SK-N-MC (cell line): ENCODE results near the gene ORAI3.
A peak's percentile ranks its signal among the peaks of the same experiment; 100 is the strongest.

ENCODE experiments used
- DNase-seq: peaks from one replicate; pipeline ENCODE4 v3.0.0-alpha.2; 2011; ENCODE audit warnings: low read depth, low spot score
- H3K27ac ChIP-seq: fragments of 200-600 bp; sonication (generic); 2 replicates; pipeline ENCODE4 v1.5.1; 2016; ENCODE audit warnings: mixed run types
- H3K36me3 ChIP-seq: fragments of 200-600 bp; sonication (generic); 2 replicates; pipeline ENCODE4 v1.6.1; 2017; ENCODE audit warnings: antibody characterized with exemption, low read length, mixed read lengths; ENCODE audit not compliant: insufficient read depth
- H3K4me3 ChIP-seq: fragments of 200-600 bp; sonication (generic); 2 replicates; pipeline ENCODE4 v1.5.1; 2016
- H3K9ac ChIP-seq: fragments of 200-600 bp; sonication (generic); 2 replicates; pipeline ENCODE4 v1.8.0; 2017; ENCODE audit warnings: mixed run types, mixed read lengths; ENCODE audit not compliant: insufficient read length
- H3K9me3 ChIP-seq: fragments of 200-600 bp; sonication (generic); 2 replicates; pipeline ENCODE4 v1.6.1; 2017; ENCODE audit warnings: low read depth, mild to moderate bottlenecking, antibody characterized with exemption, low read length, moderate library complexity, mixed read lengths
- EZH2 ChIP-seq: fragments of 200-600 bp; sonication (generic); IDR thresholded peaks from one replicate; pipeline ENCODE4 v1.6.1; 2017; ENCODE audit warnings: antibody characterized with exemption
- FOXP2 ChIP-seq: optimal IDR thresholded peaks from 2 replicates; pipeline ENCODE3; 2011; ENCODE audit warnings: mild to moderate bottlenecking, moderate library complexity; ENCODE audit not compliant: insufficient read depth; ENCODE audit errors: extremely low read length, control extremely low read depth
- POLR2AphosphoS5 ChIP-seq: IDR thresholded peaks from 2 replicates; pipeline ENCODE4 v1.6.1; 2012; ENCODE audit warnings: mild to moderate bottlenecking, low read depth, low read length, borderline replicate concordance

ORAI3 gene

GRCh38 chr16:30982548-30983288, 33.9 kb downstream of the ORAI3 start:
- no peak overlapping the region for H3K27ac ChIP-seq
- DNase-seq, result no peak
- TF ChIP-seq FOXP2, result no peak
- no peak for TF ChIP-seq EZH2
- TF ChIP-seq POLR2AphosphoS5, result no peak
- H3K9ac ChIP-seq, result no peak overlapping the region
- no peak overlapping the region for H3K4me3 ChIP-seq
- H3K9me3 ChIP-seq, result no peaks in the 10 kb centered on the region
- H3K36me3 ChIP-seq, result peaks cover 25% of the 10 kb centered on the region; the same call in 1 of the 2 replicates

- no peak overlapping the region for H3K27ac ChIP-seq
- no peaks in the 10 kb centered on the region for H3K9me3 ChIP-seq
- no peak overlapping the region for H3K9ac ChIP-seq
- TF ChIP-seq POLR2AphosphoS5 (no peak), EZH2 (no peak), FOXP2 (no peak)
- no peak for DNase-seq
- H3K36me3 ChIP-seq, result peaks cover 25% of the 10 kb centered on the region; the same call in 1 of the 2 replicates
- H3K4me3 ChIP-seq, result no peak overlapping the region
These were observed 34.5 kb downstream of the ORAI3 start for GRCh38 chr16:30983289-30983889.

- no peak overlapping the region for H3K4me3 ChIP-seq
- H3K9me3 ChIP-seq, result no peaks in the 10 kb centered on the region
- H3K27ac ChIP-seq, result no peak overlapping the region
- no peak for DNase-seq
- TF ChIP-seq FOXP2 (no peak), POLR2AphosphoS5 (no peak), EZH2 (no peak)
- no peak overlapping the region for H3K9ac ChIP-seq
- peaks cover 22% of the 10 kb centered on the region; the same call in 1 of the 2 replicates for H3K36me3 ChIP-seq
These were observed 35.2 kb downstream of the ORAI3 start for GRCh38 chr16:30983898-30984610.

- H3K9ac ChIP-seq, result no peak within 1 kb of the TSS
- H3K36me3 ChIP-seq, result peaks cover 16% of the 10 kb centered on the region; the same call in 1 of the 2 replicates
- H3K4me3 ChIP-seq, result no peak within 1 kb of the TSS
- DNase-seq, result peak; percentile 10
- H3K27ac ChIP-seq, result no peak within 1 kb of the TSS
- no peaks in the 10 kb centered on the region for H3K9me3 ChIP-seq
- TF ChIP-seq POLR2AphosphoS5 (peak; percentile 47; the same call in 1 of the 2 replicates), EZH2 (no peak)
These were observed 36.0 kb downstream of the ORAI3 start, which contains the start of gene HSD3B7 for GRCh38 chr16:30984669-30985400. Gene HSD3B7 (plus strand): TSS chr16:30985207. CDS start chr16:30985659, 452 bp downstream.

- Histone ChIP-seq H3K9me3 (no peaks in the 10 kb centered on the region), H3K36me3 (peaks cover 9% of the 10 kb centered on the region; the same call in 1 of the 2 replicates), H3K27ac (no peak overlapping the region), H3K4me3 (no peak overlapping the region), H3K9ac (no peak overlapping the region)
- no peak for DNase-seq
- no peak for TF ChIP-seq EZH2
- TF ChIP-seq POLR2AphosphoS5, result no peak
- TF ChIP-seq FOXP2, result no peak
These were observed 36.7 kb downstream of the ORAI3 start for GRCh38 chr16:30985401-30986128.

- H3K36me3 ChIP-seq, result peaks cover 6% of the 10 kb centered on the region; the same call in 1 of the 2 replicates
- H3K9ac ChIP-seq, result no peak overlapping the region
- no peak for TF ChIP-seq POLR2AphosphoS5
- TF ChIP-seq EZH2, result no peak
- H3K27ac ChIP-seq, result no peak overlapping the region
- H3K4me3 ChIP-seq, result no peak overlapping the region
- H3K9me3 ChIP-seq, result no peaks in the 10 kb centered on the region
- no peak for DNase-seq
These were observed 37.5 kb downstream of the ORAI3 start for GRCh38 chr16:30986129-30986991.

- Histone ChIP-seq H3K4me3 (no peak overlapping the region), H3K9me3 (no peaks in the 10 kb centered on the region), H3K9ac (no peak overlapping the region), H3K27ac (no peak overlapping the region), H3K36me3 (peaks cover 6% of the 10 kb centered on the region; the same call in 1 of the 2 replicates)
- DNase-seq, result no peak
- TF ChIP-seq FOXP2 (no peak), EZH2 (no peak), POLR2AphosphoS5 (no peak)
These were observed 38.8 kb downstream of the ORAI3 start for GRCh38 chr16:30987581-30988190.
